Kidney (tissue), 14 donors: Measurements from ENCODE around the gene NRBF2. TPM values are rescaled to one million over a fixed set of nuclear protein-coding genes. Genes with fewer than 3 reads are reported as not detected.

Source experiments
- DNase-seq, 5 donors: peaks; one replicate each; pipeline ENCODE4 v3.0.0-alpha.2; 2013 to 2020
- FAIRE-seq: peaks from 2 replicates; lab custom pipeline; 2012; peaks lifted over from hg19 to GRCh38; lab: Jason Lieb, UNC
- H3K27ac ChIP-seq, 2 donors: one replicate each; pipeline ENCODE4 v1.7.0; 2013; ENCODE audit warnings: low read depth in 2 of 2, low read length in 2 of 2, inconsistent platforms in 1 of 2
- H3K27me3 ChIP-seq: one replicate; pipeline ENCODE4 v1.7.1; 2013; ENCODE audit warnings: low read length, inconsistent platforms; ENCODE audit not compliant: control insufficient read depth, insufficient read depth
- H3K36me3 ChIP-seq, 3 donors: one replicate each; pipeline versions ENCODE4 v1.7.0 to v1.7.1; 2013; ENCODE audit warnings: low read length in 3 of 3, control low read depth in 1 of 3, inconsistent platforms in 1 of 3; ENCODE audit not compliant: insufficient read depth in 3 of 3, control insufficient read depth in 2 of 3
- H3K4me1 ChIP-seq, 3 donors: one replicate each; pipeline versions ENCODE4 v1.7.0 to v1.7.1; 2013; ENCODE audit warnings: low read length in 3 of 3, inconsistent platforms in 1 of 3, low read depth in 1 of 3; ENCODE audit not compliant: control insufficient read depth in 2 of 3, insufficient read depth in 2 of 3
- H3K4me3 ChIP-seq, 3 donors: one replicate each; pipeline versions ENCODE4 v1.7.0 to v1.8.1; 2013; ENCODE audit warnings: low read length in 3 of 3, control low read depth in 1 of 3, inconsistent platforms in 1 of 3
- H3K9ac ChIP-seq, 3 donors: one replicate each; pipeline versions ENCODE4 v1.7.0 to v1.7.1; 2013; ENCODE audit warnings: low read length in 3 of 3, control low read depth in 1 of 3, inconsistent platforms in 1 of 3
- H3K9me3 ChIP-seq, 3 donors: one replicate each; pipeline versions ENCODE4 v1.7.0 to v1.7.1; 2013; ENCODE audit warnings: low read length in 3 of 3, control low read depth in 1 of 3, inconsistent platforms in 1 of 3; ENCODE audit not compliant: control insufficient read depth in 2 of 3, insufficient read depth in 1 of 3
- CTCF ChIP-seq: IDR thresholded peaks from 3 replicates; pipeline ENCODE4 v1.5.1; 2012; ENCODE audit warnings: mild to moderate bottlenecking, moderate library complexity, borderline replicate concordance; ENCODE audit not compliant: insufficient read depth; ENCODE audit errors: extremely low read depth
- intact Hi-C: fragments of 100-400 bp; cut with DNase I; formaldehyde crosslinking; loops from one replicate; pipeline ENCODE4 v1.11.1; 2022
- polyA plus RNA-seq: library from polyadenylated mRNA; stranded (reverse); fragments of 350-450 nt; fragmentation: Illumina TruSeq; extraction: RNeasy Lipid Tissue Mini Kit (QIAGEN cat#74804); gene quantifications from one replicate; pipeline ENCODE4 v1.2.3, GENCODE V29; 2014; ENCODE audit warnings: low read depth, low replicate concordance; ENCODE audit not compliant: insufficient read depth
- total RNA-seq: library from RNA; stranded (reverse); fragmentation: NEBNext Ultra II Directional; extraction: Animal tissue kit (Norgen Biotek cat#: 25700); gene quantifications from one replicate; pipeline ENCODE4 v1.2.1, GENCODE V29; 2021
- donor health status: control.
- donor health status: control.
- donor health status: control.
- donor health status: control.
- donor health status: control.
- donor health status: DM: yes; HTN: yes; CAD: no.
- donor health status: Normal renal cell carcinoma (clear cell type).

Gene NRBF2
- total and polyA plus RNA-seq, 2 donors from 2014 or later = 11.2 to 15.8 TPM

- Histone ChIP-seq H3K27ac (no peak overlapping the region), H3K4me1 (no peaks in the 10 kb centered on the region), H3K27me3 (no peaks in the 10 kb centered on the region), H3K9me3 (no peaks in the 10 kb centered on the region), H3K4me3 (no peak overlapping the region), H3K9ac (no peak overlapping the region), H3K36me3 (peaks cover 0 to 31% (median 7%) of the 10 kb centered on the region in 3 donors)
- peak in 1 of 5 donors; percentile 22 for DNase-seq
- TF ChIP-seq CTCF = no peak
- no peak for FAIRE-seq
- intact Hi-C loops = no loop called here
Measured at GRCh38 chr10:63171255-63171855, 38.2 kb downstream of the NRBF2 start.

GRCh38 chr10:63171926-63172325, 38.8 kb downstream of the NRBF2 start:
- DNase-seq (no peak), FAIRE-seq (no peak)
- H3K27me3 ChIP-seq = no peaks in the 10 kb centered on the region
- H3K9ac ChIP-seq = no peak overlapping the region
- no peak overlapping the region for H3K27ac ChIP-seq
- TF ChIP-seq CTCF = no peak
- H3K36me3 ChIP-seq = peaks cover 0 to 34% (median 9%) of the 10 kb centered on the region in 3 donors
- H3K4me1 ChIP-seq = no peaks in the 10 kb centered on the region
- intact Hi-C loops = no loop called here
- no peaks in the 10 kb centered on the region for H3K9me3 ChIP-seq
- no peak overlapping the region for H3K4me3 ChIP-seq

GRCh38 chr10:63173468-63174232, 40.5 kb downstream of the NRBF2 start:
- Histone ChIP-seq H3K36me3 (peaks cover 2 to 39% (median 9%) of the 10 kb centered on the region in 3 donors), H3K27me3 (no peaks in the 10 kb centered on the region), H3K4me3 (no peak overlapping the region), H3K27ac (no peak overlapping the region), H3K9ac (no peak overlapping the region), H3K4me1 (no peaks in the 10 kb centered on the region), H3K9me3 (no peaks in the 10 kb centered on the region)
- intact Hi-C loops = no loop called here
- no peak for DNase-seq
- no peak for FAIRE-seq
- TF ChIP-seq CTCF = no peak
